SH-SY5Y (cell line): ENCODE data around the gene HNRNPUL2.

Source experiments
- GATA2 ChIP-seq: IDR thresholded peaks from 2 replicates; pipeline ENCODE4 v1.6.1; 2011; ENCODE audit warnings: mild to moderate bottlenecking, low read depth, low read length
- GATA3 ChIP-seq: IDR thresholded peaks from 2 replicates; pipeline ENCODE4 v1.6.1; 2011; ENCODE audit warnings: low read depth, mild to moderate bottlenecking, low read length, moderate library complexity

- TF ChIP-seq GATA2 = no peak
- no peak for TF ChIP-seq GATA3
Observed at GRCh38 chr11:62706850-62707247, 20.4 kb downstream of the HNRNPUL2 start.
